Thoracic aorta (tissue), 2 donors: ENCODE data around the gene ATG2A. TPM values are rescaled to one million over a fixed set of nuclear protein-coding genes. Genes with fewer than 3 reads are reported as not detected.

Experiments
- ATAC-seq: fragments of 150-250 bp; one replicate; pipeline ENCODE4 v1.8.0; 2017; ENCODE audit warnings: low read depth; ENCODE audit not compliant: insufficient number of reproducible peaks, low FRiP score
- DNase-seq: peaks from one replicate; pipeline ENCODE4 v3.0.0-alpha.2; 2020; ENCODE audit warnings: low spot score
- H3K27ac ChIP-seq, 2 donors: fragments of 200-600 bp; sonication (generic); 1 replicate in 1 of 2; 2 replicates in 1 of 2; pipeline ENCODE4 v1.5.1; 2016; ENCODE audit warnings: mild to moderate bottlenecking in 2 of 2, moderate library complexity in 2 of 2
- H3K27me3 ChIP-seq: fragments of 200-600 bp; sonication (generic); replicated peaks from 2 replicates; pipeline ENCODE4 v1.6.0; 2016; ENCODE audit warnings: mild to moderate bottlenecking; ENCODE audit not compliant: insufficient read depth
- H3K36me3 ChIP-seq: fragments of 200-600 bp; sonication (generic); one replicate; pipeline ENCODE4 v1.5.1; 2016
- H3K4me1 ChIP-seq, 2 donors: fragments of 200-600 bp; sonication (generic); 1 replicate in 1 of 2; 2 replicates in 1 of 2; pipeline versions ENCODE4 v1.5.1 to v1.6.0; 2016; ENCODE audit warnings: low read depth in 2 of 2, mild to moderate bottlenecking in 1 of 2; ENCODE audit not compliant: control insufficient read depth in 1 of 2
- H3K4me3 ChIP-seq: fragments of 200-600 bp; sonication (generic); 2 replicates; pipeline ENCODE4 v1.5.1; 2016; ENCODE audit warnings: mild to moderate bottlenecking
- H3K9me3 ChIP-seq: fragments of 200-600 bp; sonication (generic); 2 replicates; pipeline ENCODE4 v1.5.1; 2016
- total RNA-seq, 2 donors: library from RNA; depleted of rRNA; stranded (reverse); fragments of >200 nt; gene quantifications; one replicate each; pipeline versions ENCODE4 v1.1.0 to v1.2.3, GENCODE V29; 2016
- TF ChIP-seq, protein P1 (sequence below): fragments of 200-600 bp; sonication (generic); IDR thresholded peaks from one replicate; pipeline ENCODE4 v1.5.1; 2019; ENCODE audit warnings: antibody characterized with exemption

The ATG2A gene
- total RNA-seq, 2 donors from 2014 or later = 18.5 to 35.2 TPM

GRCh38 chr11:64883575-64883974, 33.4 kb downstream of the ATG2A start:
- no peak for DNase-seq
- no peaks in the 10 kb centered on the region for H3K9me3 ChIP-seq
- H3K4me3 ChIP-seq = no peak overlapping the region
- no peak for ATAC-seq
- no peaks in the 10 kb centered on the region for H3K27me3 ChIP-seq
- no peaks in the 10 kb centered on the region for H3K36me3 ChIP-seq
- TF ChIP-seq, protein P1, sequence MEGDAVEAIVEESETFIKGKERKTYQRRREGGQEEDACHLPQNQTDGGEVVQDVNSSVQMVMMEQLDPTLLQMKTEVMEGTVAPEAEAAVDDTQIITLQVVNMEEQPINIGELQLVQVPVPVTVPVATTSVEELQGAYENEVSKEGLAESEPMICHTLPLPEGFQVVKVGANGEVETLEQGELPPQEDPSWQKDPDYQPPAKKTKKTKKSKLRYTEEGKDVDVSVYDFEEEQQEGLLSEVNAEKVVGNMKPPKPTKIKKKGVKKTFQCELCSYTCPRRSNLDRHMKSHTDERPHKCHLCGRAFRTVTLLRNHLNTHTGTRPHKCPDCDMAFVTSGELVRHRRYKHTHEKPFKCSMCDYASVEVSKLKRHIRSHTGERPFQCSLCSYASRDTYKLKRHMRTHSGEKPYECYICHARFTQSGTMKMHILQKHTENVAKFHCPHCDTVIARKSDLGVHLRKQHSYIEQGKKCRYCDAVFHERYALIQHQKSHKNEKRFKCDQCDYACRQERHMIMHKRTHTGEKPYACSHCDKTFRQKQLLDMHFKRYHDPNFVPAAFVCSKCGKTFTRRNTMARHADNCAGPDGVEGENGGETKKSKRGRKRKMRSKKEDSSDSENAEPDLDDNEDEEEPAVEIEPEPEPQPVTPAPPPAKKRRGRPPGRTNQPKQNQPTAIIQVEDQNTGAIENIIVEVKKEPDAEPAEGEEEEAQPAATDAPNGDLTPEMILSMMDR = no peak
- H3K4me1 ChIP-seq = peaks cover 18 to 36% of the 10 kb centered on the region in 2 donors
- peak overlapping the region; percentile 93 to 95 for H3K27ac ChIP-seq

DNA sequence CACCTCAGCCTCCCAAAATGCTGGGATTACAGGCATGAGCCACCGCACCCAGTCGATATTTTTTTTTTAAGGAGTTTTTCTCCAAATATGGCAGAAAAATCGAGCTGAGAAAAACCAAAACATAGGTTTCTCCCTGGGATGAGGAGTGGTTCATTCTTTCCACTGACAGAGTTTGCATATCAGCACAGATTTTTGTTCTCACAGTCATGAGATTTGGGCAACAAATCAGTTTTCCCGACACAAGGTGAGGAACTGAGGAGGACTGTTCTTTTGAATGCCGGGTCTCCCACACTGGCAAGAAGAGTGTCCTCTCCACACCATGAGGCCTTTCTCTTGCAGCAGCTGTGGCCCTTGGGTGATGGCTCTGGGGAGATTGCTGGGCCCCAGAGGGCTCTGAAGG, 34.8 kb downstream of the ATG2A start:
- H3K9me3 ChIP-seq = no peaks in the 10 kb centered on the region
- H3K4me3 ChIP-seq = no peak overlapping the region
- TF ChIP-seq, protein P1 = no peak
- peak; percentile 18 for ATAC-seq
- peak overlapping the region; percentile 93 to 95 for H3K27ac ChIP-seq
- no peaks in the 10 kb centered on the region for H3K36me3 ChIP-seq
- peaks cover 7 to 41% of the 10 kb centered on the region in 2 donors for H3K4me1 ChIP-seq
- no peaks in the 10 kb centered on the region for H3K27me3 ChIP-seq
- no peak for DNase-seq

DNA sequence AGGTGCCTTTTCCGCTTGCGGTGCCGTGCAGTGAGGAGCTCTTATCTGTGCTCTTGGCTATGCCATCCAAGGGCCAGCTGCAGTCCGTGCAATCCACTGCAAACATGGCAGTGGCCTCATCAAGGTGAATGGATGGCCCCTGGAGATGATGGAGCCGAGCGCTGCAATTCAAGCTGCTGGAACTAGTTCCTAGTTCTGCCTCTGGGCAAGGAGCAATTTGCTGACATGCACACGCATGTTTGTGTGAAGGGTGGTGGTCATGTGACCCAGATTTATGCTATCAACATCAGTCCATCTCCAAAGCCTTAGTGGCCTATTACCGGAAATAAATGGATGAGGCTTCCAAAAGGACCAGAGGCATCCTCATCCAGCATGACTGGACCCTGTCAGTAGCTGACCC, 35.5 kb downstream of the ATG2A start:
- no peak overlapping the region for H3K4me3 ChIP-seq
- ATAC-seq (no peak), DNase-seq (no peak)
- TF ChIP-seq, protein P1 = no peak
- H3K27ac ChIP-seq = peak overlapping the region; percentile 93 to 95
- H3K9me3 ChIP-seq = no peaks in the 10 kb centered on the region
- H3K36me3 ChIP-seq = no peaks in the 10 kb centered on the region
- H3K27me3 ChIP-seq = no peaks in the 10 kb centered on the region
- peaks cover 7 to 49% of the 10 kb centered on the region in 2 donors for H3K4me1 ChIP-seq

GRCh38 chr11:64880240-64881001, 36.6 kb downstream of the ATG2A start:
- DNase-seq (no peak), ATAC-seq (no peak)
- H3K9me3 ChIP-seq = no peaks in the 10 kb centered on the region
- H3K36me3 ChIP-seq = no peaks in the 10 kb centered on the region
- peak overlapping the region in 1 of 2 donors; percentile 35 for H3K27ac ChIP-seq
- TF ChIP-seq, protein P1 = no peak
- H3K4me3 ChIP-seq = no peak overlapping the region
- H3K27me3 ChIP-seq = no peaks in the 10 kb centered on the region
- peaks cover 13 to 59% of the 10 kb centered on the region in 2 donors for H3K4me1 ChIP-seq

DNA sequence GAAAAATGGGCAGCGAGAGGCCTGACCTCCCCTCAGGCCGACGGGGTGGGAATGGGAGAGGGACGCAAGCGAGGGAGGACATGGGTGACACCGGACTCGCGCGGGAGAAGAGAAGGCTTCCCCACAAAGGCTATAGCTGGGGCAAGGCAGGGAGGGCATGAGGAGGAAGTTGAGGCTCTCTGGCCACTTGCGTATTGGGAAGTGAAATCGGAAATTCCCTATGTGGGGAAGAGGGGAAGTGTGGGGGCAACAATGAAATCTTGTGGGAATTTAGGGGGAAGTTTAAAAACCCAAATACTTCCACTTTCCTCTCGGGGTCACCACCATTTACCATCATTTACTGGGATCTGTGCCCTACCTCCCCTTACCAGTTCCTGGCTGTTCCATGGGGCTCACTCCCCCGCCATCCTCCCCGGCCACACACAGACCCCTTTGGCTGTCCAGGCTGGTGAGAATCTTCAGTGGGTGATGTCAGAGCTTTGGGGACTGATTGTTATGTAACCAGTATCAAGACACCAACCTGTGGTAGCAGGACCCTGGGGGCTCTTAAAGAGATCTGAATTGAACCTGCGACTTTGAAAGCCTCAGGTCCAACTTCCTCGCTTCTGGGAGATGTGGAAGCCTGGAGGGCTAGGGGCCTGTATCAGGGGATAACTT, 37.6 kb downstream of the ATG2A start:
- Histone ChIP-seq H3K9me3 (no peaks in the 10 kb centered on the region), H3K27ac (peak overlapping the region; percentile 78 to 90), H3K27me3 (no peaks in the 10 kb centered on the region), H3K4me1 (peaks cover 14 to 70% of the 10 kb centered on the region in 2 donors), H3K4me3 (peak overlapping the region; percentile 78), H3K36me3 (no peaks in the 10 kb centered on the region)
- ATAC-seq = no peak
- TF ChIP-seq, protein P1 = no peak
- no peak for DNase-seq
